ENCODE data around the gene BNIP5. TPM values are rescaled to one million over a fixed set of nuclear protein-coding genes. Genes with fewer than 3 reads are reported as not detected.
"Not testable (repeated sequence)": the region's sequence is repeated elsewhere in the genome, so short reads cannot be mapped to it uniquely, and the experiment has no call there.

BNIP5 gene
- total RNA-seq, 2 donors from 2014 or later = 11.4 to 14.4 TPM

DNA sequence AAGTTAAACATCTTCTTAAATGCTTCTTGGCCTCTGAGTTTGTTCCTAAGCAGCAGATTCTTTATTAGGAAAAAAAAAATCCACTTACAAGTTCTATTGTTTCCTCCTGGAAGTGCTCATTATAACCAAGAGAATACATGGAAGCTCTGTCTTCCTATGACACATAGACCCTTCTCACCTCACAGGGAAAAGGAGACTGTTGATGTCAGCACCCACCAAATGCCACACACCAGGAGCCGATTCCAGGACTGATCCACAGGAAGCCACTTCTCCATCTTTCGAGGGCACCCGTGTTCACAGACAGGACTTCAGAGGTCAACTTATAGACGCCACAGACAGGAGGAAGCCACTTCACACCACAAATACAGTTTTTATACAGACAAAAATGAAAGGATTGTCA, 13.4 kb upstream of the BNIP5 start:
- DNase-seq = no peak
- no peak for ATAC-seq
- intact Hi-C loops (cut with DNase I, micrococcal nuclease) = no loop called here

DNA sequence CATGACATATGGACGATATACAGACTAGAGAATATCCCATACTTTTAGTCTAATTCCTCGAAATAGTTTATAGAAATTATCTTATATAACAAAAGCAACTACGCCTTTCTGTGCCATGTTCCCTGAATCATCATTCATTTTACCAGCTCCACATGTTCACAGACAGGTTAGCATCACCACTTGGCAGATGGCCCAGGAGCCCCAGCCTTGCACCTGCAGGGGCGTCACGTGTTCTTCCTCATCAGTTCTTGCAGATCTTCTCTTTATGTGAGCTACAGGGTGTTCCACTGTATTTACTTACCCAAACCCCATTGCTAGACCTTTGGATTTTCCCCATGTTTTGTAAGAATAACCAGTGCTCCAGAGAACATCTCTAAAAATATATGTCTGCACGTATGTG, 12.6 kb upstream of the BNIP5 start:
- DNase-seq (peak; percentile 83 to 84), ATAC-seq (peak; percentile 90)
- intact Hi-C loops (cut with DNase I, micrococcal nuclease) = no loop called here

DNA sequence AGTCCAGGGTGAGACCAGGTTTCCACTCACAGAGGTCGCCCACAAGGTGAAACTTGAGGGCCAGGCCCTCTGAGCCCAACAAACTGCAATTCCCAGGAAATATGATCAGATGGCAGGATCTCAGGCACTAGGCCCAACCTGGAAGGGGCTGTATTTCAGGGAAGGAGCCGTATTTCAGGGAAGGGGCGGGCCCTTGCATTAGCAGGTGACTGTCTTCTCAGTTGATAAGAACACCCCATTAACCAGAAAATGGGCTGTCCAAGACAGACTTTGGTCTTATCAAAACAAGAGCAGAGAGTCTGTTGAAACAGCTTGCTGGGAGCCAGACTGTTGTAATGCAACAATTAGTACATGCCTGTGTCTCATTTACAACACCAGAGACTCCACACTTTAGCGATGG, 10.9 kb upstream of the BNIP5 start:
- no peak for DNase-seq
- intact Hi-C loops (cut with DNase I, micrococcal nuclease) = no loop called here
- no peak for ATAC-seq

DNA sequence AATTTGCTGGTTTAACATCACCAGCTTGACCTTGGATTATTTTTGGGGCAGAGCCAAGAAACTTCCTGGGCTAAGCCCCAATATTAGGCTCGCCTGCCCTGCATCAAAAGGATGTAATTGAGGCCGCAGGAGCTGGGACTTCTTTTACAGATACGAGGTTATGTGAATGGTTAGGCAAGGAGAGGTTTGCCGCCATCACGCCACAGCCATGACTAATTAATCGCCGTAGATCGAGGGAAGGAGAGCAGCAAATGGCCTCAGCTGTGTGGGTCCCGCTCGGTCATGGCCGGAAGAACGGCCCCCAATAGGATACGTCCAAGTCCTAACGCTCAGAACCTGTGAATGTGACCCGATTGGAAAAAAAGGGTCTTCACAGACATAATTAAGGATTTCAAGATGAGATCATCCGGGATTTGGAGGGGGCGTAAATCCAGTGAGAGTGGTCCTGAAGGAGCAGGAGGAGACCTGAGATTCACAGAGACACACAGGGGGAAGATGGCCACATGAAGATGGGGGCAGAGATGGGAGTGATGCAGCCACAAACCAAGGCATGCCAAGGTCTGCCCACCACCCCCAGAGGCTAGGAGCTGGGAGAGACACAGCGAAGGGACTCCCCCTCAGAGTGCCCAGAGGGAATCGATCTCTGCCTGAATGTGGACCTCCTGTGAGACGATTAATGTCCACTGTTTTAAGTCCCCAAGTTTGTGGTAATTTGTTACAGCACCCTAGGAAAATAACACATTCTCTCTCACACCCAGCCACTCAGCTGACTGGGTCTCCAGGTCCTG, 10.0 kb upstream of the BNIP5 start:
- DNase-seq (no peak), ATAC-seq (no peak)
- intact Hi-C loops (cut with DNase I, micrococcal nuclease) = no loop called here

DNA sequence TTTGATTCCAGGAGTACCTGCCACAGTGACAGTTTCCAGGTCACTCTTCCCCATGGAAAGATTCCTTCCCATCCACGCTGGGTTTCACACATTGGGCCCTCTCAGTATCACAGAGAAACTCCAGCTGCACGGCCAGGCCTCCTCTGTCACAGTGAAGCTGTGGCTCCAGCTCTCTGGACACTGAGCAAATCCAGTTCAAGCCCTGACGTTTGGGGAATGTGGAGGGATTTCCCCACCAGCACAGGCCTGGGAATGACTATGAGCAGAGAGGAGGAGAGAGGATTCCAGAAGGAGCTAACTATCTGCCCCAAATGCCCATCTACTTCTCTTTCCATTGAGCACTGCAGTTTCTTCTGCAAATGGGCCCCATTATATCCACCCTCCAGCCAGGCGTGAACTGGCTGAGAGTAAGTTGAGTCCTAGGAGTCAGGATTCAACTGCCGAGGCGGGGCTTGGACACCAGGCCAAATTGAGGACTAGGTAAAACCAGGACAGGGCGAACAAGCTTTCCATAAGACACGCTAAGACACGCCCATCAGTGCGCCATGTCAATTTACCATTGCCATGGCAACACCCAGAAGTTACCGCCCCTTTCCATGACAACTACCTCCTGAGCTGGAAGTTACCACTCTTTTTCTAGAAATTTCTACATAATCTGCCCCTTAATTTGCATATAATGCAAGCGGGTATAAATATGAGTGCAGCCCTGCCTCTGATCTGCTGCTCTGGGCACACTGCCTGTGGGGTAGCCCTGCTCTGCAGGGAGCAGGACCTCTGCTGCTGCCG, 9.2 kb upstream of the BNIP5 start:
- DNase-seq = no peak

GRCh38 chr6:36343109-36343680, 6.5 kb upstream of the BNIP5 start:
- no peak for ATAC-seq
- intact Hi-C loops (cut with DNase I, micrococcal nuclease) = no loop called here

More for the DNA sequence above, 9.2 kb upstream of the BNIP5 start:
- intact Hi-C loops (cut with DNase I, micrococcal nuclease) = no loop called here
- ATAC-seq = no peak

GRCh38 chr6:36340618-36341454, 4.1 kb upstream of the BNIP5 start:
- intact Hi-C loops (cut with DNase I, micrococcal nuclease) = no loop called here
- ATAC-seq (peak; percentile 74), DNase-seq (peak; percentile 89)

More at GRCh38 chr6:36343109-36343680, 6.5 kb upstream of the BNIP5 start:
- no peak for DNase-seq

DNA sequence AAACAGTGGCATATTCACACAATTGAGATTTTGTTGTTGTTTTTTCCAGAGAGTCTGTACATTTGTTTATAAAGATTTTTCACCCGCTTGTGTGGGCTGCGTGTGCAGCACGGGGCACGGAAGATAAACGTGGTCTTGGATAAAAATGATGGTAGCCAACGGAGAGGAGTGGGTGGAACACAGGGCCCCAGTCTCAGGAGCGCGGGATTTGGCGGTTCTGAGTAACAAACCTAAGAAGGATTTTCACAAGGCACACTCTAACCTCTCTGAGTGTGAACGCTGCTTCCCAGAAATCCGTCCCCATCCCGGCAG, 3.6 kb upstream of the BNIP5 start:
- no peak for ATAC-seq
- intact Hi-C loops (cut with DNase I, micrococcal nuclease) = no loop called here

DNA sequence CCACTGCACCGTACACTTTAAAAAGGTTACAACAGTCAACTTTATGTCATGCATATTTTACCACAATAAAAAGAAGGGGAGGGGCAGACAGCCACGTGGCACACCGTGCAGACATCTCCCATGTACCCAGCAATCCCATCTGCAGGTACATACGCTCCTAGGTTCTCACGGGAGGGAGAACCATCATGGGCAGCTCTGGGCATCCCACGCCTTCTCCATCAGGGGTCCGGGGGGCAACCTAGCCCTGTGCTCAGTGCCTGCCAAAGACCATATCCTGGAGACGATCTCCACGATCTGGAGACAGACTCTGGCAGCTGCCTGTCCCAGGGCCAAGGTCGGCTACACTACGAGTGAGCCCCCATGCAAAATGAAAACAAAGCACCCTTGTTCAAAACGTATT, 2.5 kb upstream of the BNIP5 start:
- ATAC-seq (peak; percentile 21), DNase-seq (peak; percentile 50 to 62)
- intact Hi-C loops (cut with DNase I, micrococcal nuclease) = no loop called here

More for the DNA sequence above, 3.6 kb upstream of the BNIP5 start:
- DNase-seq = no peak

DNA sequence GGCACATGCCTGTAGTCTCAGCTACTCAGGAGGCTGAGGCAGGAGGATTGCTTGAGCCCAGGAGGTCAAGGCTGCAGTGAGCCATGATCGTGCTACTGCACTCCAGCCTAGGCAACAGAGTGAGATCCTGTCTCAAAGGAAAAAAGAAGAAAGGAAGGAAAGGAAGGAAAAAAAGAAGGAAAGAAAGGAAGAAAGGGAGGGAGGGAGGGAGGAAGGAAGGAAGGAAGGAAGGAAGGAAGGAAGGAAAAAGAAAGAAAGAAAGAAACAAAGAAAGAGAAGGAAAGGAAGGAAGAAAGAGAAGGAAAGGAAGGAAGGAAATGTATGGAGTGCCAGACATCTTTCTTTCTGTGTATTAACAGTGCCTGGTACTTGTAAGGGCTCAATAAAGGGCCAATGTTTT, 1.5 kb upstream of the BNIP5 start:
- DNase-seq; ATAC-seq; intact Hi-C loops (cut with DNase I, micrococcal nuclease): not testable (repeated sequence)

- no peak for ATAC-seq
- intact Hi-C loops (cut with DNase I, micrococcal nuclease) = no loop called here
- DNase-seq = no peak
These were observed 1.1 kb upstream of the BNIP5 start for GRCh38 chr6:36337814-36338213.

DNA sequence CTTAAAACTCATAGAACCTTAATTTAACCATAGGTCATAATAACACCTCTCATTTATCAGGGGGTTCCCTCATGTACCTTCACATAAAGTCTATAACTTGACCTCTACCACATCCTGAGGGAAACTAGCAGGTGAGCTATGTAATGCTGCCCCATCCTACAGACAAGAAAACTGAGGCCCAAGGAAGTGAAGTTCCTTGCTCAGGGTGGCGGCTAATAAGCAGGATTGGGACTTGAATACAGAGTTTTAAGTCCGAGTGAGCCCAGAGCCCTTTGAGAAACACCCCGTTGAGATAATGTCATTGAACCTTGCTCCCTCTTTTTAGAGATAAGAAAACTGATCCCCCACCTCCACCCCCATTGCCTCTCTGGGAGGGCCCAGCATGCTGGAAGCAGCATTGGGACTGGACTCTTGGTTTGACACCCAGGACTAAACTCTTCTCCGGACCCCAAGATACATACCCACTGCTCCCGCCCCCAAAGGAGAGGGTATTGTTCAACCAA, 429 bp downstream of the BNIP5 start:
- intact Hi-C loops (cut with DNase I, micrococcal nuclease) = no loop called here
- no peak for DNase-seq
- no peak for ATAC-seq

- intact Hi-C loops (cut with DNase I, micrococcal nuclease) = no loop called here
- peak; percentile 37 for ATAC-seq
- DNase-seq = no peak
These were observed 1.1 kb downstream of the BNIP5 start for GRCh38 chr6:36335465-36336207.

DNA sequence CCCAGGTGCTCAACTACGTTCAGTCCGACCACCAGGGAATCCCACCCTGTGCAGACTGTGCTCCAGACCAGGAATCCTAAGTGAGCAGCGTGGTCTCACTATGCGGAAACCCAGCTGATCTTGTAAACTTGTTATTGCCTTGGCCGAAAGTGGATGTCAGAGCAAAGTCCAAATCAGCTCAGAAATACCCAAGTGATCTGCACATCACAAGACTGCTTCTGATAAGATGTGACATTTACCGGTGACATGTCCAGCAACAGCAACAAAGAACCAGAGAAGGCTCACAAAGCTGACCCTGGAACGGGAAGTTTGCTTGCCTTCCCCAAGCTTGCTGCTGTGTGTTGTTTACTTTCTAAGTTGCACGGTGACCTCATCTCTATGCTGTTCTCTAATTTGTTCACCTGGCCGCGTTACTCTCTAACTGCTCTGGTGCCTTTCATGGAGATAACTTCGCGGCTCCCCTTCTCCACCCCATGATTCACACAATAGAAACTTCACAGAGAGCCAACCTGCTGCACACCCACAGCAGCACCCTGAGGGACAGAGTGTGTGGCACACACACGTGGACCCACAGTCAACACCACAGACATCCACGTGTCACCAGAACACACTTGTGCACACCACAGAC, 1.7 kb downstream of the BNIP5 start:
- ATAC-seq = peak; percentile 62
- peak; percentile 45 to 60 for DNase-seq
- intact Hi-C loops (cut with DNase I, micrococcal nuclease) = no loop called here

GRCh38 chr6:36333931-36334725, 2.6 kb downstream of the BNIP5 start:
- DNase-seq = no peak
- ATAC-seq = peak; percentile 46
- intact Hi-C loops (cut with DNase I, micrococcal nuclease) = no loop called here

DNA sequence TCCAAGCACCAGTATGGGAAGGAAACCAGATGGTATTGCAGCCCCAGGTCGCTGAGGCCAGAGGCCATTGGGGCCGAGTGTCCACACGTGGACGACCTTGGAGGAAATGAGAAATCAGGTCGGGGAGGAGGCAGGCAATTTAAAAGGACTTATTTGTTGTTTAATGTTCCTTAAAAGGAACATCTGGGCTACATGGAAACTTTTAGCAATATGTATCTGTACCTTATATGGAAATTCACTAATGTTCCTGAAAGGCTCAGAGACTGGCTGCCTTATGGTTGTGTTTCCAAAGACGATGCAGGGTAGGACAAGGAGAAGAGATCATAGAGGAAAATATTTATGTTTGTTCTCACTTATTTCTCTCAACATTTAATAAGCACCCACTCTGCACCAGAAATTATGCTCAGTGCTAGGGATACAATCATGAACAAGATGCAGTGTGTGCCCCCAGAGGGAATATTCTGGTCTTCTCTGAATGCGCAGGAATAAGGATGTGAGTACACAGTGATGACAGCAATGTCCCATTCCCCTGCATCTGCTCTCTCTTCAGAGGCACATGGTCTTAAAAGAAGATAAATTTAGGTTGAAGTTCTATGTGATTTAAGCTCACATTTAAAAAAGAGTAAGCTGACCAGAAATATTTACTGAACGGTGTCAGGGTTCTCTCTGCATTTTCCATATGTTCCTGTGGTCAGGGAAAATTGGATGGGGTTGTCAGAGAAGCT, 3.4 kb downstream of the BNIP5 start:
- ATAC-seq = no peak
- DNase-seq = no peak
- intact Hi-C loops (cut with DNase I, micrococcal nuclease) = no loop called here
